Stimulated activated effector memory CD8-positive, alpha-beta T cell treated with anti-CD3 and anti-CD28 coated beads, Interleukin-12 subunit alpha, Interleukin-12 subunit beta, amount 100 ng/mL, for 72 hours (primary cell): ENCODE results near the gene ATG5.

Source experiments
- ATAC-seq: fragments of 150-1000 bp; cut with Tn5 transposase; 2 replicates; pipeline ENCODE4 v1.10.0; 2021
- DNase-seq, 2 donors: peaks; one replicate each; pipeline ENCODE4 v3.0.0; 2021 to 2022; ENCODE audit warnings: low spot score in 2 of 2
- H3K27ac Mint-ChIP-seq: one replicate; pipeline ENCODE4 v1.8.0; 2022; ENCODE audit warnings: mild to moderate bottlenecking, mixed read lengths
- H3K36me3 Mint-ChIP-seq: one replicate; pipeline ENCODE4 v1.8.0; 2022; ENCODE audit warnings: mild to moderate bottlenecking, mixed read lengths
- H3K4me1 Mint-ChIP-seq: one replicate; pipeline ENCODE4 v1.8.0; 2022; ENCODE audit warnings: mixed read lengths
- H3K4me3 Mint-ChIP-seq: one replicate; pipeline ENCODE4 v1.8.0; 2022; ENCODE audit warnings: mild to moderate bottlenecking, mixed read lengths
- H3K9me3 Mint-ChIP-seq: one replicate; pipeline ENCODE4 v1.8.0; 2022; ENCODE audit warnings: mixed read lengths

The ATG5 gene

DNA sequence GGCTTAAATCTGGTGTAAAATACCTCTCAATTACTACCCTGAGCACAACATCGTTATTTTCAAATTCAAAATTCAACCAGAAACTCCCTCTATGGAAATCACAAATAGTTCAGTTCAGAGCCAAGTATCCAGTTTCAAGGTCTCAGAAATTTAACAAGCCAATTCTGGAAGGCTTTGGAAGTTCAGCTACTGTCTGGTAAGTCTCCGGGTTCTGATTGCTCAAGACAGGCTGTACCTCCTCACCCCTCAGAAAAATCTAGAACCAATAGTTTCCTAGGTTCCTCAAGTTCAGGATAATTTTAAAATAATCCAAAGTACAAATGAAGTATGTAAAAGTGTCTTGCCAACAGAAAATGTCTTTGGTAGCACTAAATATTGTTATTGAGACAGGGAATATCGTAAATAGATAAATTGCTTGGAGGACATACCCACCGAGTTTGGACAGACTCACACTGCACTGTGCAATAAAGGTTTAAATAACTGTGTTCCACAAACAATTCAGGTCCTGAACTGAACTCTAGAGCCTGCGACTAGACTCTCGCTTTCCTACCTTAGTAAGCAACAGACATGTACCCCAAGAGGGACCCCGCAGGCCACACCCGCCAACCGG, 729 bp downstream of the ATG5 start:
- Mint-ChIP-seq H3K4me1 (peaks cover 42% of the 10 kb centered on the region), H3K9me3 (no peaks in the 10 kb centered on the region), H3K4me3 (peak overlapping the region; percentile 98), H3K27ac (peak overlapping the region; percentile 99), H3K36me3 (peaks cover 15% of the 10 kb centered on the region)
- DNase-seq (no peak), ATAC-seq (no peak)

DNA sequence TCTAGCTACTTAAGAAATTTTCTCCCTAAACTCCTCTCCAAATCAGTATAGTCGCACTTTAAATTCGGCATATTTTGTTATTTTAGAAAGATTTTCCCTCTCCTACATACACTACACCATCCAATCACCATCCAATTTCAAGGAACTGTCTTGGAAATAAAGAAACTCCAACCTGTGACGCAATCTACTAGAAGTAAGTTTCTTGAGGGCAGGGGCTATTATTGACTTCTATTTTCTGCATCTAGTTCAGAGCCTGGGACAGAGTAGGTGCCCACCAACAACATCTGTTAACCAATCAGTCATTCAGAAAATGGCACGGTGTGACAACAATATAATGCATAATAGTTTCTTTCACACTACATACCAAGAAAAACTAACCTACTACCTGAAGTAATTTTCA, 3.6 kb downstream of the ATG5 start:
- DNase-seq (no peak), ATAC-seq (no peak)
- Mint-ChIP-seq H3K27ac (peak overlapping the region; percentile 9), H3K9me3 (no peaks in the 10 kb centered on the region), H3K4me1 (peaks cover 56% of the 10 kb centered on the region), H3K36me3 (peaks cover 15% of the 10 kb centered on the region), H3K4me3 (no peak overlapping the region)

DNA sequence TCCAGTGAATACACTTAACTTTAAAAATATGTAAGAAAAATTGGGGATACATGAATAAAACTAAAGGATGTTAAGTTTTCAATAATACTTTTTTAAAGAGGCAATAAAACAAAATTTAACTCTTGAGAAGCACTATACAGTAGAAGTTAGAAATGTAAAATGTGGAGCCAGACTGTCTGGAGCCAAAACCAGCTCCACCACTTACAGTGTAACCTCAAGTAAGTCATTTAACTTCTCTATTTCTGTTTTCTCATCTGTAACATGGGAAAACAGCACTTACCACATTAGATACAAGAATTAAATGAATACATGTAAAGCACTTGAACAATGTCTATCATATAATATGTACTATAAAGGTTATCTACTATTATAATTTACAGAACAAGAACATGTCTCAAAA, 6.7 kb downstream of the ATG5 start:
- DNase-seq (no peak), ATAC-seq (no peak)
- Mint-ChIP-seq H3K27ac (no peak overlapping the region), H3K36me3 (peaks cover 30% of the 10 kb centered on the region), H3K4me1 (peaks cover 50% of the 10 kb centered on the region), H3K4me3 (no peak overlapping the region), H3K9me3 (no peaks in the 10 kb centered on the region)

DNA sequence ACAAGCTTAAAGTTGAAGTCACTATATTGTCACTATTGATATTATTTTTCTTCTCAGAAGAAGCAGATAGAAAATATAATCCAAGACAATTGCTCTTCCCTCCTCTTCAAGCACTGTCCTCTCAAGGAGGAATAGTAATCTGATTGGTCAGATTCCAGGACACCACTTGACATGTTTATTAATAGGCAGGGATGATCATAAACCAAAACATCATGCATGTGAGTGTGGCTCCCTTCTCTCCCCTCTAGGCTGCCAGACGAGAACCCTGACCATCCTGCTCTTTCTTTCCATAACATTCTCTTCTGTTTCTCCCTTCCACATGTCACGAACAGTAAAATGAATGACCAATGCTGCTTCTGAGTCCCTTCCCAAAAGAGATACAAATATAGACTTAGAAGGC, 7.5 kb downstream of the ATG5 start:
- Mint-ChIP-seq H3K36me3 (peaks cover 37% of the 10 kb centered on the region), H3K9me3 (no peaks in the 10 kb centered on the region), H3K27ac (no peak overlapping the region), H3K4me1 (peaks cover 48% of the 10 kb centered on the region), H3K4me3 (no peak overlapping the region)
- ATAC-seq (no peak), DNase-seq (no peak)

DNA sequence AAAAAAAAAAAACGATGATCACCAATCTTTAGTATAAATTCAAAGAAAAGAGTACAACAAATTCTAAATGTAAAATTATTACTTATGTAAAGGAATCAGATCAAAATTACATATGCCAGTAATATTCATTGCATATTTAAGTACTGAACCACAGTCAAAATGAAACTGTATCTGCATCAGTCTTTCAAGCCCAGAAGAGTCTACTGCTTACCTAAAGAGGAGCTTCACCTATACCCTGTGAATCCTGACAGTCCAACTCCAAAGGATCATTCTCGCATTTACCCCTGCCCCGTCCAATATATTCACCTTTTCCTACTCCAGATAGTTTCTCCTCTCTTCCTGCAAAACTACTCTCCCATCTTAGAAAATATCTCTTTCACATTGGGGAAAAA, 9.2 kb downstream of the ATG5 start:
- no peaks in the 10 kb centered on the region for H3K9me3 Mint-ChIP-seq
- peaks cover 52% of the 10 kb centered on the region for H3K4me1 Mint-ChIP-seq
- peak; percentile 88 for ATAC-seq
- H3K4me3 Mint-ChIP-seq = peak overlapping the region; percentile 29
- H3K27ac Mint-ChIP-seq = peak overlapping the region; percentile 6
- DNase-seq = no peak
- H3K36me3 Mint-ChIP-seq = peaks cover 41% of the 10 kb centered on the region

DNA sequence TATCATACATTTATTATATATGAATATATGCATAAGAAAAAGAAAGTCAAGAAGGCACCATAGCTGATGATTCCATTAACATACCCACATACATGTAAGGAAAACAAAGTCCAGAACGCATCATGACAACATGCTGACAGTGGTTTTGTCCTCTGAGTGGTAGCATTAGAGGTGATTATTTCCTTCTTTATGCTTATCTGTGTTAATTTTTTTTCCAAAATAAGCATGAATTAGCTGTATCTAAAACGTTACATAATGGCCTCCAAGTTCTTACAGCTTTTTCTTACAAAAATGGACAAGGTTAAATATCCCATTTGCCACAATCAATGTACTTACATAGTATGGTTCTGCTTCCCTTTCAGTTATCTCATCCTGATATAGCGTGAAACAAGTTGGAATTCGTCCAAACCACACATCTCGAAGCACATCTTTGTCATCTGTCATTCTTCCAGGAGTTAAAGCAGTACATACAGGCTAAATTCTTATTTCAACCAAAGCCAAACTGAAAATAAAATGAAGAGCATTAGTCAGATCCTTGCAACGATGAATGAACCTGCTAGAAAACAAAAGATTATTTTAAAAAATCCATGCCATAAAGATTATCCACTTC, 9.7 kb downstream of the ATG5 start:
- Mint-ChIP-seq H3K27ac (peak overlapping the region; percentile 6), H3K4me3 (peak overlapping the region; percentile 29), H3K36me3 (peaks cover 46% of the 10 kb centered on the region), H3K4me1 (peaks cover 56% of the 10 kb centered on the region), H3K9me3 (no peaks in the 10 kb centered on the region)
- DNase-seq (no peak), ATAC-seq (peak; percentile 74)

DNA sequence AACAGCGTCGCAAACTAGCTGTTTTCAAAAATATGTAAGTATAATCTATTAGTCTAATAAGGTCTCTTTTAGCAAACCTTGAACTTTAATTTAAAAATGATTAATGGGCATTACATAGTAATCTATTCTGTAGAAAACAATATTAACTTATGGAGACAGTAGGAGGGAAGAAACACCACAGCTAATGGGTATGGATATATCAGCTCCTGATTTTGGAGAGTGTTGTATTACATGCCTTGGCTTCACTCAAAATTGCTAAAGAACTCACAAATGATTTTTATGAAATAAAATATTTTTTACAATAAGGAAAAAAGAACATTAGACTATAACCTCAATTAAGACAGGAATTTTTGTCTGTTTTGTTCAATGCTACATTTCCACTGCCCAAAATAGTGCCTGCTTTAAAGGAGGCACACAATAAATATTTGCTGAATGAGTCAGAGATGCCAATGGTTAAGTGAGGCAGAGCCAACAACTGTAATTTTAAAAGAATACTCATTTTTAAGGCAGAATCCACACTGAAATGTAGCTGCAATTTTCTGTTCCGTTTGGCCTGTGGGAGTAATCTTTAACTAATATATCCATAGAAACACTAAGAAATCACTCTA, 15.7 kb downstream of the ATG5 start:
- Mint-ChIP-seq H3K4me1 (peaks cover 37% of the 10 kb centered on the region), H3K27ac (no peak overlapping the region), H3K9me3 (no peaks in the 10 kb centered on the region), H3K4me3 (no peak overlapping the region), H3K36me3 (peaks cover 58% of the 10 kb centered on the region)
- no peak for ATAC-seq
- DNase-seq = no peak

DNA sequence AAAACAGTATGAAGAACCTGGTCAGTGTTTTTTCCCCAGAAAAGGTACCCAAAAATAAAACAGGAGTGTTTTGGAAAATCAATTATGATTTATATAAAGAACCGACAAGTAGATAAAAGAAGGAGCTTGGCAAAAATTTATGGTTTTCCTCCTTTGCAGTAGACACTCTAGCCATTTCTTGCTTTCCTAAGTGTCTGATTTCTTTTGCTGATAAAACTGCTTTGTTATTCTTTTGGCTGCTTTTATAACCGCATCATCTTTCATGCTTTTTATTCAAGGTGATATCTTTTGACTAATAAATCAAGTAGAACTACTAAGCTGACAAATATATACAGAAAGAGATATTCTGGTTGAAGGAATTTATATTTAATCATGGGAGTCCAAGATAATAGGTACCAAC, 16.6 kb downstream of the ATG5 start:
- no peak overlapping the region for H3K27ac Mint-ChIP-seq
- peaks cover 42% of the 10 kb centered on the region for H3K4me1 Mint-ChIP-seq
- no peaks in the 10 kb centered on the region for H3K9me3 Mint-ChIP-seq
- no peak for DNase-seq
- peaks cover 55% of the 10 kb centered on the region for H3K36me3 Mint-ChIP-seq
- H3K4me3 Mint-ChIP-seq = no peak overlapping the region
- no peak for ATAC-seq

DNA sequence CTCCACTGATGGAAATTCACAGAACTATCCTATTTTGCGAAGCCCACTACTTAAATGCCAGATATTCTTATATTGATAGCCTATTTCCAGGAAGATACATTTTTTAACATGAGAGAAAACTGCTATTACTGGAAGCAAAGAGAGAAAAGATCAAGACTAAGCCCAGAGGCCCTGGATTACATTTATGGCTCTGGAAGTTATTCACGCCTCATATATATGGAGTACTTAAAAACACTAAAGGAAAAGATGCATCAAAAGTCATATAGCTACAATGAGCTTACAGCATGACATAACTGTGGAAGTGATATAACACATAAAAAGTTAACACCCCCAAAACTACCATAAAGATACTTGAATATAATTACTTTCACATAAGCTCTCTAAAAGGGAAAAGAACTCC, 19.8 kb downstream of the ATG5 start:
- Mint-ChIP-seq H3K4me1 (peaks cover 15% of the 10 kb centered on the region), H3K36me3 (peaks cover 30% of the 10 kb centered on the region), H3K4me3 (no peak overlapping the region), H3K27ac (no peak overlapping the region), H3K9me3 (no peaks in the 10 kb centered on the region)
- ATAC-seq = no peak
- no peak for DNase-seq

DNA sequence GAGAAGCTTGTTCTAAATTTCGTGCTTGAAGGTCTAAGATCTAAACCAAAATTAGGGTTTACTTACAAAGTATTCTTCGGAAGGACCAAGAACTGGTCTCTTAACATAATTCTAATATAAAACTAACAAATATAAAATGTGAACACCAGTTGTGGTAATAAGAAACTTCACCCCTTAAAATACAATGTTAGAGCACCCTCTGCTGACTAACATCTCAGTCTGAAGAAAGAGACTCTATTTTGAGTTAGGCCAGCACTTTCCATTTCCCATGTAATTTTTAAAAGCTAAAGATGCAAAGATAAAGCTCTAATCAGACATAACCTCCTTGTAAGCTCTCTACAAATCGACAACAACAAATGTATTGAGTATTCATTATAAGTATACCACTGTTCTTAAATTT, 24.6 kb downstream of the ATG5 start:
- Mint-ChIP-seq H3K27ac (no peak overlapping the region), H3K4me3 (no peak overlapping the region), H3K36me3 (peaks cover 12% of the 10 kb centered on the region), H3K4me1 (peaks cover 10% of the 10 kb centered on the region), H3K9me3 (no peaks in the 10 kb centered on the region)
- ATAC-seq (no peak), DNase-seq (no peak)

DNA sequence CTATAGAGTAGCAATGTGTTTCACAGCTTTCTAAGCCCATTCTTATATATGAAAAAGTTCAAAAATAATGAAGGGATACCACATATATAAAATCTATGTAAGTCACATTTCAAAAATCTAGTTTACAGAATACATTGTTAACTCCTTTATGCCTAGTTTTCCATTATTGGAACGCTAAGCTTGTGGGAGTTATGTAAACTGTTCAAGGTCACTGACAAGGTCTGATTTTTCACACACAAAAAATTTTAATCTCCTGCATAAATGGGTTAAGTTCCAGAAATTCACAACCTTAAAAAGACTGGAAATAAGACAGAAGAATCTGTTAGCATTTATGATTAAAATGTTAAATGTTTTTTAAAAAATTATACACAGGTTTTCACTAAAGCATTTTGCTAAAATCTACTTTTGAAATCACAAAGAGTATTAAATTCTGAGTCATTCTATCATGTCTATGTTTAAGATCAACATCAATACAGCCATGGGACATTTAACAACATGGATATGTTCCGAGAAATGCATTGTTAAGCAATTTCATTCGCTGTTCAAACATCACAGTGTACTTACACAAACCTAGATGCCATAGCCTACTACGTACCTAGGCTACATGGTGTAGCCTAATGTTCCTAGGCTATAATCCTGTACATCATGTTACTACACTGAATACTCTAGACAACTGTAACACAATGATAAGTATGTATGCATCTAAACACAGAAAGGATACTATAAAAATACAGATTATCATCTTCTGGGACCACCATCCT, 25.4 kb downstream of the ATG5 start:
- Mint-ChIP-seq H3K4me1 (peaks cover 5% of the 10 kb centered on the region), H3K4me3 (no peak overlapping the region), H3K27ac (no peak overlapping the region), H3K9me3 (no peaks in the 10 kb centered on the region), H3K36me3 (peaks cover 6% of the 10 kb centered on the region)
- no peak for DNase-seq
- no peak for ATAC-seq

DNA sequence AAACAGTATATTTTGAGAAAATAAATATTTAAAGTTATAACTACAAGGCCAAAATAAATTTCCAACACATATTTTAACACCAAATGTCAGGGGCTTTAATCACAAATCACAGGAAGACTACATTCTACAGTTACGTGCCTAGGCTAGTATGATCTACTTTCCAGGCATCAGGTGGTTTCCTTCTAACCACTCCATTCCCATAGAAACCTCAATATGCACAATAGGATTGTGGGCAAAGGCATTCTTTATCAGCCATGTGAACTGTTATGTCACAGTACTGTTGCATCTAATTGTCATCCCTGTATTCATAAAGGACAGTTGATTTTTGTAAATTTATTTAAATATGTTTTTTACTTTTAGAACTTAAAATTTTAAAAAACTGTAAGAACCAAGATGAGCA, 32.4 kb downstream of the ATG5 start:
- Mint-ChIP-seq H3K27ac (no peak overlapping the region), H3K4me1 (no peaks in the 10 kb centered on the region), H3K36me3 (peaks cover 49% of the 10 kb centered on the region), H3K9me3 (no peaks in the 10 kb centered on the region), H3K4me3 (no peak overlapping the region)
- ATAC-seq = no peak
- no peak for DNase-seq

DNA sequence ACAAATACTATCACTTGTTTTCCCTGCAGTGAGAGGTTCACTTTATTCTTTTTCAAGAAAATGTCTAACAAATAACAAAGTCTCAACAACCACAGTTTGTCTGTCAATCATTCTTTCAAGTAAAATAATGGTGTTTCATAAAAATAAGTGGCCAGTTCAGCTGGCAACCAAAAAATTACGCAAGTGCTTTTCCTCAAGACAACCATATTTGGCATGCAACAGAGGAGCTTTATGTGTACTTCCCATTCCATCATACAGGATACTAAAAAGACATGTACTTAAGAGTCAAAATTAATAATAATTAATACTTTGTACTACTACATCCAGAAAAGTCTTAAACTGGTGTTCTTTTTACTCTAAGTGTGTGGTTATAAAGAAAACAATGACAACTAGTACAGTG, 34.6 kb downstream of the ATG5 start:
- ATAC-seq = no peak
- Mint-ChIP-seq H3K4me3 (no peak overlapping the region), H3K4me1 (peaks cover 15% of the 10 kb centered on the region), H3K36me3 (peaks cover 49% of the 10 kb centered on the region), H3K9me3 (no peaks in the 10 kb centered on the region), H3K27ac (no peak overlapping the region)
- no peak for DNase-seq

DNA sequence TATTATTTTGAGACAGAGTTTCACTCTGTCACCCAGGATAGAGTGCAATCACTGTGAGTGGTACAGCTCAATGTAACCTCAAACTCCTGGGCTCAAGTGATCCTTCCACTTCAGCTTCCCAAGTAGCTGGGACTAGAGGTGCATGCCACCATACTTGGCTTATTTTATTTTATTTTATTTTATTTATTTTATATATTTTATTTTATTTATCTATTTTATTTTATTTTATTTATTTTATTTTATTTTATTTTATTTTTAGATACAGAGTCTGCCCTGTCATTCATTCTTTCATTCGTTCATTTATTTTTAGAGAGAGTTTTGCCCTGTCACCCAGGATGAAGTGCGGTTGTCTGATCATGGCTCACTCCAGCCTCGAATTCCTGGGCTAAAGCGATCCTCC, 35.5 kb downstream of the ATG5 start:
- Mint-ChIP-seq H3K36me3 (peaks cover 47% of the 10 kb centered on the region), H3K4me1 (peaks cover 18% of the 10 kb centered on the region), H3K9me3 (no peaks in the 10 kb centered on the region), H3K4me3 (no peak overlapping the region), H3K27ac (no peak overlapping the region)
- ATAC-seq = no peak
- DNase-seq = no peak

DNA sequence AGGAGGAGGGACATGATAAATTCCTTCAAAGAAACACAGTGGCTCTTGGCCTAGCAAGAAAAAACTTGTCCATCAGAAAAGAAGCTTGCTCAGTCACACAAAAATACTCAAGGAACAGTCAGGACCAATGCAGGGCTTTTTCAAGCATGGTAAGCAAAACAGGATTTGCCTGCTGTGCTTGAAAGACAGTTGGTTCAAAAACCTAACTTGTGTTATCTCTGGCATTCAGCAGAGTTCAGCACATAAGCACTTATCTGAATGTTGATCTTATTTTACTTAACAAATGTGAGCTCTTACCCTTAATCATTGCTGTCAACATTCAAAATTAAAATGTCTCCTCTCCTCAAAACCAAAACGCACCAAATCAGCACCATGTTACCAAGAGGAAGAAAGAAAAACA, 38.3 kb downstream of the ATG5 start:
- Mint-ChIP-seq H3K27ac (no peak overlapping the region), H3K36me3 (peaks cover 31% of the 10 kb centered on the region), H3K4me3 (no peak overlapping the region), H3K4me1 (peaks cover 24% of the 10 kb centered on the region), H3K9me3 (no peaks in the 10 kb centered on the region)
- DNase-seq = no peak
- no peak for ATAC-seq

DNA sequence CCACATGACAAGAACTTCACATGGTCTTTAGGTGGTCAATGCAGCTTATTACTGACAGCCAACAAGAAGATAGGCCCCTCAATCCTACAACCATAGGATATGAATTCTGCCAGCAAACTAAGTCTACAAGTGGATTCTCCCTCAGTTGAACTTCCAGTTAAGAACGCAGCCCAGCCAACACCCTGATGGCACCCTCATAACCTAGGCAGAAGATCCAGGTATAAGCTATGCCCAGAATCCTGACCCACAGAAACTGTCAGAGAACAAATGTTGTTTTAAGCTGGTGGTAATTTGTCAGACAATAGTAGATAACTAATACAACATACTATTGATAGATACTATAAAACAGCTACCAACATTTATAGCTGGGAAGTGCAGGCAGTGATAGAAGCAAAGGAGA, 38.8 kb downstream of the ATG5 start:
- Mint-ChIP-seq H3K4me1 (peaks cover 29% of the 10 kb centered on the region), H3K27ac (no peak overlapping the region), H3K9me3 (no peaks in the 10 kb centered on the region), H3K4me3 (no peak overlapping the region), H3K36me3 (peaks cover 27% of the 10 kb centered on the region)
- ATAC-seq (no peak), DNase-seq (no peak)
